Subcutaneous abdominal adipose tissue (tissue), 5 donors: ENCODE results near the gene RSPO4.

Experiments used
- H3K27ac ChIP-seq: one replicate; pipeline ENCODE4 v1.7.0; 2013; ENCODE audit warnings: low read depth, mild to moderate bottlenecking, inconsistent platforms, low read length, moderate library complexity
- H3K27me3 ChIP-seq, 5 donors: one replicate each; pipeline ENCODE4 v1.7.0; 2013; ENCODE audit warnings: low read length in 5 of 5, inconsistent platforms in 1 of 5; ENCODE audit not compliant: control insufficient read depth in 5 of 5, insufficient read depth in 4 of 5
- H3K36me3 ChIP-seq, 5 donors: one replicate each; pipeline ENCODE4 v1.7.0; 2013; ENCODE audit warnings: low read length in 5 of 5; ENCODE audit not compliant: control insufficient read depth in 5 of 5, insufficient read depth in 5 of 5
- H3K4me1 ChIP-seq, 5 donors: one replicate each; pipeline ENCODE4 v1.7.0; 2013; ENCODE audit warnings: low read length in 5 of 5, mild to moderate bottlenecking in 3 of 5, moderate library complexity in 1 of 5; ENCODE audit not compliant: control insufficient read depth in 5 of 5, insufficient read depth in 5 of 5
- H3K4me3 ChIP-seq, 5 donors: one replicate each; pipeline ENCODE4 v1.7.0; 2013; ENCODE audit warnings: low read length in 5 of 5, low read depth in 1 of 5
- H3K9ac ChIP-seq, 5 donors: one replicate each; pipeline ENCODE4 v1.7.0; 2013; ENCODE audit warnings: low read length in 5 of 5, mild to moderate bottlenecking in 4 of 5, moderate library complexity in 3 of 5
- H3K9me3 ChIP-seq, 5 donors: one replicate each; pipeline ENCODE4 v1.7.0; 2013; ENCODE audit warnings: low read length in 5 of 5; ENCODE audit not compliant: control insufficient read depth in 5 of 5
- donor health status: healthy.
- donor health status: healthy.
- donor health status: healthy.
- donor health status: healthy.
- donor health status: healthy.

The RSPO4 gene

DNA sequence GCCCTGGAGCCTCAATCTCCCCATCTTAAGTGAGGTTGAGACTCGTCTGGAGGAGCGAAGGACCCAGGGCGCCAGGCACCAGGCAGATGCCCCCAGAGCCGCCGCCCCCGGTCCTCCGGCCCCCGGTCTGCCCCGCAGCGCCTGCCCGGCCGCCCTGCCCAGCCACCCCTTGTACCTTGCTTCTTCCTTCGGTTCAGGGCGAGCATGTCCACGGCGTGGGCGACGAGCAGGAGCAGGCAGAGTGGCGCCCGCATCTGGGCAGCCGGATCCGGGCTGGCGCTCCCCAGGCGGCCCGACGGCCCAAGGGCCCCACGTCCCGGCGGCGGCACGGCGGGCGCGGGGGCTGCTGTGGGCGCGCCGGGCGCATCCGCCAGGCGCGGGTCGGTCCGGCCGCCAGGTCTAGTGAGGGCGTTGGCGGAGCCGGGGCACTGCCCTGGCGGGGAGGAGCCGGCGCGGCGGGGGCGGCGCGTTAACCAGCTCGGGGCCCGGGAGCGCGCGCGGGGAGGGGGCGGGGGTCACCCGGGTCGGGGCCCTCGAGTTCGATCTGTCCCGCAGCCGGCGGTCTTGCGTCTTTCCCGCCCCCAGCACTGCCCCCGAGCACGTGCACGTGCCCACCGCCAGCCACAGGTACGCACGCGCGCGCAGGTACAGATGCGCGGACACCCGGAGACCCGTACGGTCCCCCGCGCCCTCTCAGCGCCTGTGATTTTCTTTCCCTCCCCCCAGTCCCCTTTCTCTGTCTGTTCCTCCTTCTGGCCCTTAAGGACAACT, at the start of gene RSPO4:
RSPO4 (minus strand) TSS at position 401 of the 771 bp plus-strand sequence; CDS start at position 254, 147 bp downstream.
- no peak within 1 kb of the TSS for H3K4me3 ChIP-seq
- H3K9ac ChIP-seq: no peak within 1 kb of the TSS
- H3K9me3 ChIP-seq: peaks cover 0 to 3% (median 0%) of the 10 kb centered on the region in 5 donors
- H3K27ac ChIP-seq: no peak within 1 kb of the TSS
- peaks cover 36 to 57% (median 48%) of the 10 kb centered on the region in 5 donors for H3K27me3 ChIP-seq
- H3K4me1 ChIP-seq: peaks cover 0 to 4% (median 0%) of the 10 kb centered on the region in 5 donors
- H3K36me3 ChIP-seq: no peaks in the 10 kb centered on the region

DNA sequence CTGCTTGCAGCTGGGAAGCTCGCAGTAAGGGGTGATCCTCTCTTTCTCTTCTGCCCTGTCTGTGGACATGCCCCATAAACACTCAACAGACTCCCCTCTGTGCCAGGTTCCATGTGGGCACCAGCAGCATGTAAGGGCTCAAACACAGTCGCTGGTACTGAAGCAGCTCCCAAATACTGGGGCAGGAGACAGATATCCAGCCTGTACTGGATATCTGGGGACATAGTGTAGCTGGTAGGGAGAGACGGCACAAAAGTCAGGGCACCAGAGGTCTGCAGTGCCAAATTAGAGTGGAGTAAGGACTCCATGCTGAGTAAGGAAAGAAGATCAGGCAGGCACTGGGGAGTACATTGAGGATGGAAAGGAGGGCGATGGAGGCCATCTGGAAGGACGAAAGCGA, 48.3 kb upstream of the RSPO4 start:
- Histone ChIP-seq H3K27ac (no peak overlapping the region), H3K9me3 (peaks cover 0 to 10% (median 8%) of the 10 kb centered on the region in 5 donors), H3K9ac (no peak overlapping the region), H3K4me3 (no peak overlapping the region), H3K27me3 (no peaks in the 10 kb centered on the region), H3K36me3 (no peaks in the 10 kb centered on the region), H3K4me1 (no peaks in the 10 kb centered on the region)

DNA sequence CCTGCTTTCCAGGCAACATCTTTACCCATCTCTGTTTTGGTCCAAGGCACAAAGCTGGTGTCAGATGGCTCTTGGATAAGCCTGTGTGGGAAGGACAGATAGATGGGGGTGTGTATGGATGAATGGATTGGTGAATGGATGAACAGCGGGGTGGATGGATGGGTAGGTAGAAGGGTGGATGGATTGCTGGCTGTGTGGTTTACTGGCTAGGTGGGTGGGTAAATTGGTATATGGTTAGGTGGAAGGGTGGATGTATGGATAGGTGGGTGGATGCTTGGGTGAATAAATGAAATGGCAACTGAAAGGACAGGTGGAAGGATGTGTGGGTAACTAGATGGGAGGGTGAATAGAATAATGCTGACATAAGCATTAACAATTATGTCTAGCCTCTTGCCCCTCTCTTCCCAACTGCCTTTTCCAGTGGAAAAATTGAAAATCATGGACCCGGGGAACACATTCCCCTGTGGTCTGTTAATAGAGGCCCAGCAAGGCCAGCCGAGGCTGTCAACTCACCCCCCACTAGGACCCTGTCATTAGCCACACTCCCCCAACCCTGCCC, 43.8 kb upstream of the RSPO4 start:
- no peak overlapping the region for H3K9ac ChIP-seq
- no peak overlapping the region for H3K27ac ChIP-seq
- H3K4me3 ChIP-seq: no peak overlapping the region
- H3K4me1 ChIP-seq: no peaks in the 10 kb centered on the region
- no peaks in the 10 kb centered on the region for H3K36me3 ChIP-seq
- H3K9me3 ChIP-seq: peaks cover 0 to 10% (median 8%) of the 10 kb centered on the region in 5 donors
- no peaks in the 10 kb centered on the region for H3K27me3 ChIP-seq

DNA sequence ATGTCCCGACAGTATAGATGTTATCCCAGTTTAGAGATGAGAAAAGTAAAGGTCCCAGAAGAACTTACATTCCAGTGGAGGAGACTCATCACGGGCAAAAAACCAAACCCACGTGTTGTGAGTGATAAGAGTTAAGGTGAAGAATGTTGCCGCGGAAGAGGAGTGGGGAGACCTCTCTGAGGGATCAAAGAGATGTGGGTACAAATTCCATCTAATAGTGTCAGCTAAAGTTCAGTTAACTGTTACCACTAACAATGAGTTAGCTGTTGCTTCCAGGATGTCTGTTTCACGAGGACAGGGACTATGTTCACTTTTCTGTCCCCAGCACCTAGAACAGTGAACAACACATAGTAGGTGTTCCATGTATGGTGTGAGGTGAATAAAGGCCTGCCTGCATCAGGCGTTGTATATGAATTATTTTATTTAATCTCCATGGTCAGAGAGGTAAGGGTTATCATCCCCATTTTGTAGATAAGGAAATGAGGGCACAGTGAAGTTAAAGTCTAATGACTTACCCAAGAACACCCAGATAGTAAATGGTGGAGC, 39.8 kb upstream of the RSPO4 start:
- no peak overlapping the region for H3K9ac ChIP-seq
- peaks cover 0 to 3% (median under 1%) of the 10 kb centered on the region in 5 donors for H3K9me3 ChIP-seq
- H3K36me3 ChIP-seq: no peaks in the 10 kb centered on the region
- no peak overlapping the region for H3K4me3 ChIP-seq
- H3K27me3 ChIP-seq: peaks cover 0 to 5% (median 4%) of the 10 kb centered on the region in 5 donors
- H3K4me1 ChIP-seq: no peaks in the 10 kb centered on the region
- no peak overlapping the region for H3K27ac ChIP-seq

DNA sequence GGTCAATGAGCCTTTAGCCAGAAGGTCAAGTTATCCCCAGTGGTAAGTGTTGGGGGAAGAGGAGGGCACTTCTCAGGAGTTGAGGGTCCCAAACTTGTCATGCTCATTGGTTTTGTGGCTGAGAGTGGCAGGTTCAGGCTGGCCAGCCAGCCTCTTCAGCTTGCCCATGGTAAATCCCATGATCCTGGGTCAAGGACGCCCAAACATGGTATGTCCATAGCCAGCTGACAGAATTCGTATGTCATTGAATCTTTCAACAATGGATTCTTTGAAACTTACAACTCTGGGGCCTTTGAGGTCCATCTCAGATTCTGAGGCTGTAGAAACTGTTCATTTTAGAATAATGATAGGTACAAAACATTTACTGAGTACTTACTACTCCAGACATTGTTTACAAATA, 36.1 kb upstream of the RSPO4 start:
- H3K9ac ChIP-seq: no peak overlapping the region
- H3K27ac ChIP-seq: no peak overlapping the region
- no peaks in the 10 kb centered on the region for H3K36me3 ChIP-seq
- H3K4me3 ChIP-seq: no peak overlapping the region
- peaks cover 0 to 10% (median 4%) of the 10 kb centered on the region in 5 donors for H3K27me3 ChIP-seq
- H3K4me1 ChIP-seq: no peaks in the 10 kb centered on the region
- H3K9me3 ChIP-seq: peaks cover 0 to 3% (median 0%) of the 10 kb centered on the region in 5 donors

DNA sequence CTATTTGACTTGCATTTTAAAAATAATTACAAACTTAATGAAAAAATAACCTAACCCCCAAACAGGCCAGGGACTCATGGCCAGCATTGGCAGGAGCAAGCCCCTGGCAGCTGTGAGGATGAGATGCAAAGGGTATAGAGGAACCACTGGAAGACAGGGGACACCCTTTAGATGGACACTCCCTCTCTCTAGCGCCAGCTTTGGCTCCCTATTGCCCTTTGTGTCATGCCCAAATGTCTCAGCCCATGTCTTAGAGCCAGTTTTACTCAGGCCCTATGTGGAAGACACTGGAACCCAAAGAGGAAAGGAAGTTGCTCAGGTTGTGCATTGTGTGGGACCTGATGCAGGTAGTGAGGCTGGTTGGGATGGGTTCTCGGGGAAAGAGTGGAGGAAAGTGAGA, 34.9 kb upstream of the RSPO4 start:
- no peaks in the 10 kb centered on the region for H3K36me3 ChIP-seq

DNA sequence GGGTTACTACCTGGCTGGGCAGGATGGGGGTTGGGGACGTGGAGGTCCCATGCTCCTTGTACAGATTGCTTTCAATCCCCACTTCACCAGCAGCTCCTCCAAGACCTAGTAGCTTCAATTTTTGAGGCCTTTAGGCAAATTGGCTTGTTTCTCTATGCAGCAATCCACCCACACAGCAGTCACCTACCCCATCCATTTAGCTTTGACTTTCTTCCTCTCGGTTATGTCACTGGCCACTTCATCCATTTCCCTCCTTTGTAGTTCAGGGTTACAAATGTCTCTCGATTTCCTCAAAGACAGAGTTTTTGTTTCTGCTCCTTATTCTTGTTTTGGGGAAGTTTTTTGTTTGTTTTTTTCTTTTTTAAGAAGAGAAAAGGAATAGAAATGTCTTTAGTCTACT, 33.4 kb upstream of the RSPO4 start:
- Histone ChIP-seq H3K4me1 (no peaks in the 10 kb centered on the region), H3K27ac (no peak overlapping the region), H3K9me3 (peaks cover 0 to 3% (median 0%) of the 10 kb centered on the region in 5 donors), H3K9ac (no peak overlapping the region), H3K27me3 (peaks cover 0 to 10% (median 4%) of the 10 kb centered on the region in 5 donors), H3K4me3 (no peak overlapping the region), H3K36me3 (no peaks in the 10 kb centered on the region)

More for the DNA sequence above, 34.9 kb upstream of the RSPO4 start:
- Histone ChIP-seq H3K27me3 (peaks cover 0 to 10% (median 4%) of the 10 kb centered on the region in 5 donors), H3K9ac (no peak overlapping the region), H3K9me3 (peaks cover 0 to 3% (median 0%) of the 10 kb centered on the region in 5 donors), H3K4me3 (no peak overlapping the region), H3K4me1 (no peaks in the 10 kb centered on the region), H3K27ac (no peak overlapping the region)

DNA sequence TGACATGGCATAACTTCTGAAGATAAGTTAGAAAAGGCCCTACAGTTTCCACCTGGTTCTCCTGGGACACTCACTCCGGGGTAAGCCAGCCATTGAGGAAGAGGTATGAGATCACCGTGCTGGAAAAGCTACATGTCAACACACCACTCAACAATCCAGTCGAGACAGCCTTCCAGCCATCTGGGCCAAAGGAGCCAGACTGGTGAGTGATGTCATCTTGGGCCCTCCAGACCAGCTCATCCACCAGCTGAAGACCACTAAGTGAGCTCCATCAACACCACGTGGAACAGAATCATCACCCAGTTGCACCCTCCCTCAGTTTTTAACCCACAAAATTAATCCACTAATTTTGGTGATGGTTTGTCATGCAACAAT, 32.3 kb upstream of the RSPO4 start:
- H3K36me3 ChIP-seq: no peaks in the 10 kb centered on the region
- H3K4me3 ChIP-seq: no peak overlapping the region
- peaks cover 0 to 3% (median 0%) of the 10 kb centered on the region in 5 donors for H3K9me3 ChIP-seq
- no peak overlapping the region for H3K27ac ChIP-seq
- H3K4me1 ChIP-seq: no peaks in the 10 kb centered on the region
- no peak overlapping the region for H3K9ac ChIP-seq
- H3K27me3 ChIP-seq: peaks cover 0 to 14% (median 4%) of the 10 kb centered on the region in 5 donors

DNA sequence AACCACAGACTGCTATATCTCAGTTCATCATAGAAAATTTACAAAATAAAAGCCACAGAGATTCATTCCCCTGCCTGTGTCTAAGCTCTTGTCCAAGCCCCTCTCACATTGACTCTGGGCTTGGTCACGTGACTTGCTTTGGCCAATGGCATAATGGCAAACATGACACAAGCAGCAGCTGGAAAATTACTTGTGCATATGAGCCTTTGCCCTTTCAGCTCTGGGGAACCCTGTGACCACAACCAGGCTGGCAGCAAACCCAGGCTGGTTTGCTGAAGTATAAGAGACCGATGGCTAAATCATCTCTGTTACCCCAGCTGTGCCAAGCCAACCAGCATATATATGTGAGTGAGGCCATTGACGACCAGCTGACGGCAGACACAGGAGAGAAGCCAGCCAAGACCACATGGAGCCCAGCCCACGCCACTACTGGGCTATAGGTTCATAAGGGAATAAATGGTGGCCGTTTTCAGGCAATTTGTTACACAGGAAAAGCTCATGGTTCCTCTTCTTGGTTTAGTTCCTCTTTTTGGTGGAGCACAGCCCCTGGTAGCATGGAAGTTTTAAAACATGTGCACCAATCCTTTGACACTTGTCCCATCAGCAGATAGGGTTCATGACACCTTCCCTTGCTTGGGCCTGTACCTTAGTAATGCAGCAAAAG, 31.8 kb upstream of the RSPO4 start:
- no peaks in the 10 kb centered on the region for H3K4me1 ChIP-seq
- H3K9ac ChIP-seq: no peak overlapping the region
- H3K4me3 ChIP-seq: no peak overlapping the region
- H3K36me3 ChIP-seq: no peaks in the 10 kb centered on the region
- peaks cover 0 to 3% (median 0%) of the 10 kb centered on the region in 5 donors for H3K9me3 ChIP-seq
- peaks cover 0 to 12% (median 4%) of the 10 kb centered on the region in 5 donors for H3K27me3 ChIP-seq
- no peak overlapping the region for H3K27ac ChIP-seq

DNA sequence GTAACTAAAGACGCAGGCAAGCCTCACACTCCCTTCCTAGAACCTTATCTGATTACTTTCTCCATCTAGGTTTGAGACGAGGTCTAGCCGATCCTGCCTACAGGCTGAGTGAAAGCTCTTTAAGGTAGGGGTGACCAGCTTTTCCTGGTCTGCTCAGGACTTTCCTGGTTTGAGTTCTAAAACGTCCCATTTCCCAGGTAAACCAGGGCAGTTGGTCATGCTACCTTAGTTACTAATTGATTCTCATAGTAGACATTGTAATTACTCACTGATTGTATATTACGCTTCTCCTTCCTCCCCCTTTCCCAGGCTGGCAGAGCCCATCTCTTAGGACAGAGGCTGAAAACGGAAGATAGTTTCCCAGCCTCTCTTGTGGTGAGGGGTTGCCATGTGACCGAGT, 27.9 kb upstream of the RSPO4 start:
- Histone ChIP-seq H3K36me3 (no peaks in the 10 kb centered on the region), H3K9ac (no peak overlapping the region), H3K4me1 (no peaks in the 10 kb centered on the region), H3K4me3 (no peak overlapping the region), H3K9me3 (no peaks in the 10 kb centered on the region), H3K27ac (no peak overlapping the region), H3K27me3 (peaks cover 0 to 9% (median 0%) of the 10 kb centered on the region in 5 donors)
